H9 (cell line): ENCODE results near the gene SHE. TPM values are rescaled to one million over a fixed set of nuclear protein-coding genes. Genes with fewer than 3 reads are reported as not detected.

Experiments used
- DNase-seq: peaks from one replicate; pipeline ENCODE4 v3.0.0-alpha.2; 2017
- H2AFZ ChIP-seq: one replicate; pipeline ENCODE4 v1.6.1; 2013; ENCODE audit warnings: mild to moderate bottlenecking, low read length, control low read depth, moderate library complexity
- H2AK5ac ChIP-seq: 2 replicates; pipeline ENCODE4 v1.6.1; 2013; ENCODE audit warnings: low read length, control low read depth, mixed read lengths; ENCODE audit not compliant: insufficient read length
- H2BK120ac ChIP-seq: one replicate; pipeline ENCODE4 v1.6.1; 2013; ENCODE audit warnings: low read depth, mild to moderate bottlenecking, low read length, control low read depth, inconsistent platforms; ENCODE audit not compliant: poor library complexity, severe bottlenecking
- H2BK12ac ChIP-seq: 2 replicates; pipeline ENCODE4 v1.6.1; 2013; ENCODE audit warnings: low read length, control low read depth, mixed read lengths, low read depth; ENCODE audit not compliant: insufficient read length
- H2BK15ac ChIP-seq: 2 replicates; pipeline ENCODE4 v1.6.1; 2013; ENCODE audit warnings: low read depth, low read length, control low read depth
- H2BK20ac ChIP-seq: one replicate; pipeline ENCODE4 v1.6.1; 2013; ENCODE audit warnings: low read depth, mild to moderate bottlenecking, low read length, control low read depth, inconsistent platforms; ENCODE audit not compliant: poor library complexity, severe bottlenecking
- H2BK5ac ChIP-seq: 2 replicates; pipeline ENCODE4 v1.6.1; 2013; ENCODE audit warnings: low read length, control low read depth, mixed read lengths; ENCODE audit not compliant: insufficient read length
- H3K14ac ChIP-seq: 2 replicates; pipeline ENCODE4 v1.6.1; 2013; ENCODE audit warnings: low read length, control low read depth; ENCODE audit not compliant: insufficient read depth
- H3K18ac ChIP-seq: 2 replicates; pipeline ENCODE4 v1.6.1; 2013; ENCODE audit warnings: low read depth, mild to moderate bottlenecking, mixed read lengths, low read length, control low read depth; ENCODE audit not compliant: insufficient read length
- H3K23ac ChIP-seq: 2 replicates; pipeline ENCODE4 v1.6.1; 2013; ENCODE audit warnings: low read length, control low read depth, mixed read lengths, low read depth; ENCODE audit not compliant: insufficient read length
- H3K23me2 ChIP-seq: 2 replicates; pipeline ENCODE4 v1.6.1; 2013; ENCODE audit warnings: low read depth, mild to moderate bottlenecking, mixed read lengths, low read length, control low read depth; ENCODE audit not compliant: insufficient read length, poor library complexity, severe bottlenecking
- H3K27ac ChIP-seq: 2 replicates; pipeline ENCODE4 v1.5.1; 2013; ENCODE audit warnings: low read length, control low read depth, mixed read lengths, low read depth; ENCODE audit not compliant: insufficient read length
- H3K27me3 ChIP-seq: 2 replicates; pipeline ENCODE4 v1.6.1; 2013; ENCODE audit warnings: low read length, control low read depth, inconsistent platforms; ENCODE audit not compliant: insufficient read depth
- H3K4ac ChIP-seq: 2 replicates; pipeline ENCODE4 v1.6.1; 2013; ENCODE audit warnings: low read depth, mild to moderate bottlenecking, control low read depth, inconsistent platforms, low read length, moderate library complexity
- H3K4me1 ChIP-seq: 2 replicates; pipeline ENCODE4 v1.6.1; 2013; ENCODE audit warnings: low read length, control low read depth, inconsistent platforms; ENCODE audit not compliant: insufficient read depth
- H3K4me2 ChIP-seq: 2 replicates; pipeline ENCODE4 v1.6.1; 2013; ENCODE audit warnings: low read length, control low read depth, mixed read lengths; ENCODE audit not compliant: insufficient read length, insufficient read depth
- H3K56ac ChIP-seq: 2 replicates; pipeline ENCODE4 v1.6.1; 2013; ENCODE audit warnings: low read depth, mild to moderate bottlenecking, mixed read lengths, low read length, control low read depth; ENCODE audit not compliant: insufficient read length
- H3K79me1 ChIP-seq: 2 replicates; pipeline ENCODE4 v1.6.1; 2013; ENCODE audit warnings: low read depth, mild to moderate bottlenecking, moderate library complexity, low read length, control low read depth, inconsistent platforms; ENCODE audit not compliant: insufficient read depth, poor library complexity, severe bottlenecking
- H3K79me2 ChIP-seq: 2 replicates; pipeline ENCODE4 v1.6.1; 2013; ENCODE audit warnings: low read length, control low read depth, inconsistent platforms; ENCODE audit not compliant: insufficient read depth
- H3K9ac ChIP-seq: 2 replicates; pipeline ENCODE4 v1.6.1; 2013; ENCODE audit warnings: low read length, control low read depth, mixed read lengths; ENCODE audit not compliant: insufficient read length; ENCODE audit errors: extremely low read depth
- H3K9me3 ChIP-seq: one replicate; pipeline ENCODE4 v1.6.1; 2013; ENCODE audit warnings: low read depth, low read length, inconsistent platforms; ENCODE audit not compliant: control insufficient read depth
- H3T11ph ChIP-seq: one replicate; pipeline ENCODE4 v1.6.1; 2013; ENCODE audit warnings: mild to moderate bottlenecking, low read length, control low read depth, inconsistent platforms
- H4K20me1 ChIP-seq: one replicate; pipeline ENCODE4 v1.6.1; 2013; ENCODE audit not compliant: control insufficient read depth, insufficient read length, insufficient read depth
- H4K5ac ChIP-seq: 2 replicates; pipeline ENCODE4 v1.6.1; 2013; ENCODE audit warnings: low read depth, mild to moderate bottlenecking, mixed read lengths, low read length, control low read depth; ENCODE audit not compliant: insufficient read length
- H4K8ac ChIP-seq: replicated peaks from 2 replicates; pipeline ENCODE4 v1.6.1; 2013; ENCODE audit warnings: low read length, control low read depth, mixed read lengths, low read depth; ENCODE audit not compliant: insufficient read length
- H4K91ac ChIP-seq: 2 replicates; pipeline ENCODE4 v1.6.1; 2013; ENCODE audit warnings: low read depth, mild to moderate bottlenecking, moderate library complexity, mixed read lengths, low read length, control low read depth; ENCODE audit not compliant: insufficient read length
- H3K27ac Mint-ChIP-seq, 3 experiments: 2 replicates in 2 of 3; 3 replicates in 1 of 3; pipeline ENCODE4 v1.8.0; 2020 to 2021; ENCODE audit warnings: mixed read lengths in 3 of 3, mild to moderate bottlenecking in 1 of 3, moderate library complexity in 1 of 3
- H3K27me3 Mint-ChIP-seq: 2 replicates; pipeline ENCODE4 v1.8.0; 2021; ENCODE audit warnings: low read depth, mild to moderate bottlenecking, moderate library complexity, mixed read lengths
- H3K36me3 Mint-ChIP-seq, 3 experiments: 2 replicates in 2 of 3; 3 replicates in 1 of 3; pipeline ENCODE4 v1.8.0; 2020 to 2021; ENCODE audit warnings: low read depth in 3 of 3, mixed read lengths in 3 of 3; ENCODE audit not compliant: insufficient read depth in 1 of 3
- H3K4me1 Mint-ChIP-seq, 2 experiments: 2 replicates each; pipeline ENCODE4 v1.8.0; 2020; ENCODE audit warnings: mixed read lengths in 2 of 2
- H3K4me3 Mint-ChIP-seq, 2 experiments: 2 replicates in 1 of 2; 3 replicates in 1 of 2; pipeline ENCODE4 v1.8.0; 2020 to 2021; ENCODE audit warnings: mild to moderate bottlenecking in 2 of 2, mixed read lengths in 2 of 2, moderate library complexity in 1 of 2
- H3K9me3 Mint-ChIP-seq, 2 experiments: 2 replicates in 1 of 2; 3 replicates in 1 of 2; pipeline ENCODE4 v1.8.0; 2020; ENCODE audit warnings: mild to moderate bottlenecking in 2 of 2, mixed read lengths in 2 of 2, moderate library complexity in 1 of 2
- WGBS: extraction: QIAGEN DNeasy Blood & Tissue Kit; methylation state at CpG from one replicate; pipeline ENCODE4 v1.1.7; 2013; ENCODE audit warnings: missing lambda C conversion rate, low lambda C conversion rate, mixed read lengths; ENCODE audit not compliant: insufficient read length; ENCODE audit errors: extremely low coverage; 5-methylcytosine and 5-hydroxymethylcytosine counted together
- total RNA-seq: library from RNA; stranded (reverse); gene quantifications from 2 replicates; pipeline ENCODE4 v1.2.1, GENCODE V29; 2021
- TF ChIP-seq, protein P1 (sequence below): fragments of 200-600 bp; sonication (generic); conservative IDR thresholded peaks from 3 replicates; pipeline ENCODE4 v1.8.0; 2021; ENCODE audit warnings: antibody characterized with exemption, mild to moderate bottlenecking

SHE gene
- total RNA-seq, 1 experiment from 2014 or later = 0.48 TPM

DNA sequence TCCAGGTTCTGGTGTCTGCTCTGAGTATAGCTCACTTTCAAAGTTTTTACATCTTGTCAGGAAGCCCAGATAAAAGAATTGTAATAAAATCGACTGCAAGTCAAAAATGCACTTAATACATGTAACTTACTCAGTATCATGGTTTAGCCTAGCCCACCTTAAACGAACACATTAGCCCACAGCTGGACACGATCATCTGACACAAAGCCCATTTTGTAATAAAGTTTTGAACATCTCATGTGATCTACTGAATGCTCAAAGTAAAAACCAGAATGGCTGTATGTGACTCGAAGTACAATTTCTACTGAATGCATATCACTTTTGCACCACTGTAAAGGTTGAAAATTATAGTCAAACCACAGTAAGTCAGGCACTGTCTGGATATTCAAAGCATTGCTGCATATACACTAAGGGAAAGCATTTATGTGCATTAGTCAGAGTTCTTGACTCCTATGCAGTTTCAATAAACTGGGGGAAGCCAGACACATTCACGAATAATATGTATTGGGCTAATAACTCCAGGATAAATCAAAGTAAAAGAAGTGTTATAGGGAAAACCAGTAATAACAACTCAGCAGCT, 12.4 kb downstream of the SHE start:
- no peak overlapping the region for H3K4me3 Mint-ChIP-seq
- Histone ChIP-seq H2BK15ac (no peak overlapping the region), H3K4ac (no peak overlapping the region), H4K5ac (no peak overlapping the region), H2AK5ac (no peak overlapping the region), H3K18ac (no peak overlapping the region), H2BK5ac (no peak overlapping the region), H3K4me1 (no peaks in the 10 kb centered on the region; the same call in 1 of the 2 replicates), H2BK12ac (no peak overlapping the region), H3K56ac (no peak overlapping the region), H3K4me2 (no peak overlapping the region), H4K20me1 (peaks cover 3% of the 10 kb centered on the region), H2BK20ac (no peak overlapping the region), H3K9ac (no peak overlapping the region), H3K27me3 (no peaks in the 10 kb centered on the region; the same call in 1 of the 2 replicates), H3K27ac (no peak overlapping the region), H4K91ac (no peak overlapping the region), H3K23ac (no peak overlapping the region), H3K14ac (no peak overlapping the region), H3T11ph (no peak overlapping the region), H3K9me3 (no peaks in the 10 kb centered on the region), H4K8ac (no peak overlapping the region), H3K23me2 (peaks cover 2% of the 10 kb centered on the region), H3K79me2 (no peaks in the 10 kb centered on the region), H2BK120ac (no peak overlapping the region), H3K79me1 (no peaks in the 10 kb centered on the region), H2AFZ (no peak overlapping the region)
- WGBS = no CpG with 5 or more reads among the region's 5 CpGs
- no peaks in the 10 kb centered on the region for H3K9me3 Mint-ChIP-seq
- peaks cover 8% of the 10 kb centered on the region for H3K27me3 Mint-ChIP-seq
- H3K27ac Mint-ChIP-seq = no peak overlapping the region
- no peaks in the 10 kb centered on the region for H3K36me3 Mint-ChIP-seq
- peaks cover 8 to 10% of the 10 kb centered on the region in 2 experiments for H3K4me1 Mint-ChIP-seq
- TF ChIP-seq, protein P1, sequence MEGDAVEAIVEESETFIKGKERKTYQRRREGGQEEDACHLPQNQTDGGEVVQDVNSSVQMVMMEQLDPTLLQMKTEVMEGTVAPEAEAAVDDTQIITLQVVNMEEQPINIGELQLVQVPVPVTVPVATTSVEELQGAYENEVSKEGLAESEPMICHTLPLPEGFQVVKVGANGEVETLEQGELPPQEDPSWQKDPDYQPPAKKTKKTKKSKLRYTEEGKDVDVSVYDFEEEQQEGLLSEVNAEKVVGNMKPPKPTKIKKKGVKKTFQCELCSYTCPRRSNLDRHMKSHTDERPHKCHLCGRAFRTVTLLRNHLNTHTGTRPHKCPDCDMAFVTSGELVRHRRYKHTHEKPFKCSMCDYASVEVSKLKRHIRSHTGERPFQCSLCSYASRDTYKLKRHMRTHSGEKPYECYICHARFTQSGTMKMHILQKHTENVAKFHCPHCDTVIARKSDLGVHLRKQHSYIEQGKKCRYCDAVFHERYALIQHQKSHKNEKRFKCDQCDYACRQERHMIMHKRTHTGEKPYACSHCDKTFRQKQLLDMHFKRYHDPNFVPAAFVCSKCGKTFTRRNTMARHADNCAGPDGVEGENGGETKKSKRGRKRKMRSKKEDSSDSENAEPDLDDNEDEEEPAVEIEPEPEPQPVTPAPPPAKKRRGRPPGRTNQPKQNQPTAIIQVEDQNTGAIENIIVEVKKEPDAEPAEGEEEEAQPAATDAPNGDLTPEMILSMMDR = no peak
- no peak for DNase-seq
